RWPE2 (cell line): ENCODE data around the gene ADGRG7.
"Not testable (repeated sequence)": the region's sequence is repeated elsewhere in the genome, so short reads cannot be mapped to it uniquely, and the experiment has no call there.

ENCODE experiments used
- ATAC-seq: fragments of 200-7000 bp; cut with Tn5 transposase; 3 replicates; pipeline ENCODE4 v1.9.1; 2021; ENCODE audit warnings: low read depth
- DNase-seq: peaks from one replicate; pipeline ENCODE4 v3.0.0-alpha.2; 2020; ENCODE audit warnings: low spot score
- H3K27ac ChIP-seq: fragments of 450-650 bp; 2 replicates; pipeline ENCODE4 v1.5.1; 2017; ENCODE audit warnings: mild to moderate bottlenecking; ENCODE audit not compliant: poor library complexity, severe bottlenecking
- H3K27me3 ChIP-seq: fragments of 250-450 bp; sonication (Bioruptor Pico); 2 replicates; pipeline ENCODE4 v1.5.1; 2021; ENCODE audit warnings: mild to moderate bottlenecking, moderate library complexity; ENCODE audit not compliant: insufficient read depth, poor library complexity, severe bottlenecking
- H3K36me3 ChIP-seq: fragments of 250-450 bp; sonication (Bioruptor Pico); 2 replicates; pipeline ENCODE4 v1.5.1; 2020; ENCODE audit warnings: low read depth, mild to moderate bottlenecking, moderate library complexity
- H3K4me1 ChIP-seq: fragments of 250-450 bp; sonication (Bioruptor Pico); 2 replicates; pipeline ENCODE4 v1.5.1; 2021; ENCODE audit warnings: mild to moderate bottlenecking, moderate library complexity; ENCODE audit not compliant: insufficient read depth, poor library complexity, severe bottlenecking
- H3K4me3 ChIP-seq: fragments of 250-450 bp; sonication (Bioruptor Pico); 2 replicates; pipeline ENCODE4 v1.5.1; 2021; ENCODE audit warnings: mild to moderate bottlenecking, moderate library complexity; ENCODE audit not compliant: severe bottlenecking
- H3K9me3 ChIP-seq: fragments of 250-450 bp; sonication (Bioruptor Pico); 2 replicates; pipeline ENCODE4 v1.5.1; 2021; ENCODE audit warnings: mild to moderate bottlenecking, moderate library complexity; ENCODE audit not compliant: severe bottlenecking
- TF ChIP-seq, protein P1 (sequence below): fragments of 450-650 bp; IDR thresholded peaks from one replicate; pipeline ENCODE4 v1.5.1; 2017; ENCODE audit warnings: mild to moderate bottlenecking, moderate library complexity; ENCODE audit not compliant: poor library complexity, severe bottlenecking

ADGRG7 gene

DNA sequence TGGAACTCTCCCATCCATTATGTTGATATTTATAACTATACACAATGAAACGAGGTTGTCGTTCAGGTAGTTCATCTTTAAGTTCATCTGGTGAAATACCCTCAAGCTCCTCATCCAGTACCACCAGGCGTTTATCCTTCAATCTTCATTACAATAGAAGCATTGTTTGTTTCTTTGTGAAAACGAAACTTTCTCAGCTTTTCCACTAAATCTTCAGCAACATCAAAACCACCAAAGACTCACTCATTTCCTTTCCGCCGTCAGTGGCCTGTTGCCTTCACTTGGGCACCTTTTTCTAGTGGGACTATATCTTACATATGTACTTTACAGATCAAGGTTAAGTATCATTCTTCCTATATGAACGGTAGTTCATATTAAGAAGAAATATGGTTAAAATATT is 55.8 kb downstream of the ADGRG7 start:
- TF ChIP-seq, protein P1, sequence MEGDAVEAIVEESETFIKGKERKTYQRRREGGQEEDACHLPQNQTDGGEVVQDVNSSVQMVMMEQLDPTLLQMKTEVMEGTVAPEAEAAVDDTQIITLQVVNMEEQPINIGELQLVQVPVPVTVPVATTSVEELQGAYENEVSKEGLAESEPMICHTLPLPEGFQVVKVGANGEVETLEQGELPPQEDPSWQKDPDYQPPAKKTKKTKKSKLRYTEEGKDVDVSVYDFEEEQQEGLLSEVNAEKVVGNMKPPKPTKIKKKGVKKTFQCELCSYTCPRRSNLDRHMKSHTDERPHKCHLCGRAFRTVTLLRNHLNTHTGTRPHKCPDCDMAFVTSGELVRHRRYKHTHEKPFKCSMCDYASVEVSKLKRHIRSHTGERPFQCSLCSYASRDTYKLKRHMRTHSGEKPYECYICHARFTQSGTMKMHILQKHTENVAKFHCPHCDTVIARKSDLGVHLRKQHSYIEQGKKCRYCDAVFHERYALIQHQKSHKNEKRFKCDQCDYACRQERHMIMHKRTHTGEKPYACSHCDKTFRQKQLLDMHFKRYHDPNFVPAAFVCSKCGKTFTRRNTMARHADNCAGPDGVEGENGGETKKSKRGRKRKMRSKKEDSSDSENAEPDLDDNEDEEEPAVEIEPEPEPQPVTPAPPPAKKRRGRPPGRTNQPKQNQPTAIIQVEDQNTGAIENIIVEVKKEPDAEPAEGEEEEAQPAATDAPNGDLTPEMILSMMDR, result no peak
- no peaks in the 10 kb centered on the region for H3K27me3 ChIP-seq
- ATAC-seq, result no peak
- DNase-seq, result no peak
- no peak overlapping the region for H3K27ac ChIP-seq
- H3K4me3 ChIP-seq, result no peak overlapping the region
- no peaks in the 10 kb centered on the region for H3K4me1 ChIP-seq
- H3K9me3 ChIP-seq, result no peaks in the 10 kb centered on the region
- no peaks in the 10 kb centered on the region for H3K36me3 ChIP-seq

- DNase-seq, H3K27me3 ChIP-seq, H3K36me3 ChIP-seq, H3K4me1 ChIP-seq, H3K4me3 ChIP-seq, H3K9me3 ChIP-seq, ATAC-seq, H3K27ac ChIP-seq: not testable (repeated sequence)
Measured at GRCh38 chr3:100666699-100667098, 57.3 kb downstream of the ADGRG7 start.

DNA sequence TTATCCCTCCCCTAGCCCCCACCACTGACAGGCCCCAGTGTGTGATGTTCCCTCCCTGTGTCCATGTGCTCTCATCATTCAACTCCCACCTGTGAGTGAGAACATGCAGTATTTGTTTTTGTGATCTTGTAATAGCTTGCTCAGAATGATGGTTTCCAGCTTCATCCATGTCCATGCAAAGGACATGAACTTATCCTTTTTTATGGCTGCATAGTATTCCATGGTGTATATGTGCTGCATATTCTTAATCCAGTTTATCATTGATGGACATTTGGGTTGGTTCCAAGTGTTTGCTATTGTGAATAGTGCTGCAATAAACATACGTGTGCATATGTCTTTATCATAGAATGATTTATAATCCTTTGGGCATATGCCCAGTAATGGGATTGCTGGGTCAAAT is 57.9 kb downstream of the ADGRG7 start:
- not testable (repeated sequence) for H3K36me3 ChIP-seq, H3K4me1 ChIP-seq, ATAC-seq, DNase-seq, H3K9me3 ChIP-seq, H3K27me3 ChIP-seq, H3K27ac ChIP-seq, H3K4me3 ChIP-seq

DNA sequence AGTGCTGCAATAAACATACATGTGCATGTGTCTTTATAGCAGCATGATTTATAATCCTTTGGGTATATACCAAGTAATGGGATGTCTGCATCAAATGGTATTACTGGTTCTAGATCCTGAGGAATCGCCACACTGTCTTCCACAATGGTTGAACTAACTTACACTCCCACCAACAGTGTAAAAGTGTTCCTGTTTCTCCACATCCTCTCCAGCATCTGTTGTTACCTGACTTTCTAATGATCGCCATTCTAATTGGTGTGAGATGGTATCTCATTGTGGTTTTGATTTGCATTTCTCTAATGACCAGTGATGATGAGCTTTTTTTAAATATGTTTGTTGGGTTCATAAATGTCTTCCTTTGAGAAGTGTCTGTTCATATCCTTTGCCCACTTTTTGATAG is 61.6 kb downstream of the ADGRG7 start:
- DNase-seq, H3K4me1 ChIP-seq, H3K36me3 ChIP-seq, H3K4me3 ChIP-seq, ATAC-seq, H3K27me3 ChIP-seq, H3K9me3 ChIP-seq, H3K27ac ChIP-seq: not testable (repeated sequence)

- H3K27ac ChIP-seq, result no peak overlapping the region
- no peaks in the 10 kb centered on the region for H3K27me3 ChIP-seq
Measured at GRCh38 chr3:100681496-100681895, 72.1 kb downstream of the ADGRG7 start.

DNA sequence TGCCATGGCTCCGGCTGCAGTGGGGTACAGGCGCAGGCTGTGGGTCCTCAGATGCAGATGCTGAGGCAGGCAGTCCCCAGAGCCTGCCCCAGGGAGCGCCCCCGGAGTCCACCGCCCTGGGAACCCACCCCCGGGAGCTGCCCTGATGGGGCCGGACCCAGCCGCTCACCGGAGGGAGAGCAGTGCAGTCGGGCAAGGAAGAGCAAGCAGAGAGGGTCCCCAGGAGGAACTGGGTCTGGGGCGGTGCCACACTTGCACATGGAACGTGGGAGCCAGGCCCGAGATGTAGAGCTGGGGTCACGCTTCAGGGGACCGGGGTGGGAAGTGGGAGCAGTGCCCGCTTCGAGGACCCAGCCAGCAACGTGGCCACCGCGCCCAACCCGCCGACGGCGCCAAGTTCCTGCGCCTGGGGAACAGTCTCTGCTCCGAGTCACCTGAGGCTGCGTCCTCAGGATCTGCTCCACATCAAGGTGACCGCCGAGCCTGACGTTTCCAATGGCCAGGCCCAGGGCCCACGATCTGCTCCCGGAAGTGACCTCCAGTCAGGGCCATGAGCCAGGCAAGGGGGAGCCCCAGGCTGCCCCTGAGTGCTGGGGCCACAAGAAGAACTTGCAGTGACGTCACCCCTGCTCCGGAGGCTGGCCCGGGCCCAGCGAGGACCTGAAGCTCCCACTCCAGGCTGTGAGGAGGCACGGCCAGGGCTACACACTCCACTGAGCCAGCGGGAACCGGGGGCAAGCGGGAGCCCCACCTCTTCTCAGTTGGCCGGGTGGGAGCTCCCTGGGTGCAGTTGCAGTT is 72.9 kb downstream of the ADGRG7 start:
- TF ChIP-seq, protein P1, result no peak
- no peak for DNase-seq
- H3K36me3 ChIP-seq, result no peaks in the 10 kb centered on the region
- H3K4me3 ChIP-seq, result no peak overlapping the region
- ATAC-seq, result no peak
- H3K9me3 ChIP-seq, result no peaks in the 10 kb centered on the region
- H3K4me1 ChIP-seq, result no peaks in the 10 kb centered on the region
- H3K27ac ChIP-seq, result no peak overlapping the region
- H3K27me3 ChIP-seq, result no peaks in the 10 kb centered on the region

More at GRCh38 chr3:100681496-100681895, 72.1 kb downstream of the ADGRG7 start:
- ATAC-seq (no peak), DNase-seq (no peak)
- TF ChIP-seq, protein P1, result no peak
- Histone ChIP-seq H3K36me3 (no peaks in the 10 kb centered on the region), H3K4me1 (no peaks in the 10 kb centered on the region), H3K4me3 (no peak overlapping the region), H3K9me3 (no peaks in the 10 kb centered on the region)
